ENCODE results near the gene PSMB8. TPM values are rescaled to one million over a fixed set of nuclear protein-coding genes. Genes with fewer than 3 reads are reported as not detected.

PSMB8 gene
- total RNA-seq, 2 experiments from 2014 or later = 120 to 121 TPM

- Histone ChIP-seq H3K9me3 (ENCODE audit: control insufficient read depth in 1 of 2, insufficient read depth in 1 of 2, low read length in 2 of 2) (no peaks in the 10 kb centered on the region), H3K36me3 (ENCODE audit: insufficient read depth, low read length) (peaks cover 81% of the 10 kb centered on the region), H3K27me3 (ENCODE audit: control insufficient read depth in 1 of 2, insufficient read depth in 2 of 2, low read length in 2 of 2) (no peaks in the 10 kb centered on the region), H3K4me3 (ENCODE audit: low read length) (peak overlapping the region; percentile 94), H3K4me1 (ENCODE audit: insufficient read depth, low read length) (peaks cover 78% of the 10 kb centered on the region), H3K27ac (ENCODE audit: low read depth in 1 of 2, low read length in 2 of 2) (peak overlapping the region; percentile 99 to 100)
- Mint-ChIP-seq H3K4me3 (peak overlapping the region; percentile 97), H3K4me1 (ENCODE audit: low read depth) (peaks cover 93% of the 10 kb centered on the region), H3K27ac (peak overlapping the region; percentile 99), H3K36me3 (ENCODE audit: low read depth) (peaks cover 98% of the 10 kb centered on the region), H3K27me3 (no peaks in the 10 kb centered on the region), H3K9me3 (no peaks in the 10 kb centered on the region)
- ChIA-PET POLR2A (interaction anchor here (0.7 to 11.2 kb wide), 32 partner anchors 10 to 1416 kb away, joined by 3 to 901 read pairs (median 4); partner anchors contain the start of genes BRD2, FKBPL, GPSM3 and HLA-DMA), CTCF (interaction anchor here (1.1 to 4.0 kb wide), 5 partner anchors 9 to 139 kb away, joined by 3 to 66 read pairs (median 7); partner anchors contain the start of genes HLA-DMB, PSMB9 and TAP1)
- DNase-seq (peak in 11 of 14 experiments; percentile 25 to 74 (median 43)), ATAC-seq (ENCODE audit: poor library complexity) (peak; percentile 18)
- intact Hi-C loops (cut with DNase I, micrococcal nuclease) = loop anchor here (1.0 to 10.0 kb wide), 3 partner anchors 8 to 1399 kb away; partner anchors contain the start of genes HSD17B8 (in 1 of the 2), RING1 (in 1 of the 2), RXRB (in 1 of the 2) and SLC39A7 (in 1 of the 2)
- TF ChIP-seq CTCF (IDR thresholded peaks at IDR 0.05) = no peak
Observed at GRCh38 chr6:32845384-32845884, 1.6 kb upstream of the PSMB8 start.

GRCh38 chr6:32844839-32845383, 1.1 kb upstream of the PSMB8 start:
- H3K4me1 ChIP-seq (ENCODE audit: insufficient read depth, low read length) = peaks cover 76% of the 10 kb centered on the region
- CTCF ChIA-PET = interaction anchor here (1.1 to 4.0 kb wide), 6 partner anchors 10 to 139 kb away, joined by 3 to 66 read pairs (median 6); partner anchors contain the start of genes HLA-DMB, PSMB9 and TAP1
- H3K27ac Mint-ChIP-seq = peak overlapping the region; percentile 99
- peaks cover 93% of the 10 kb centered on the region for H3K4me1 Mint-ChIP-seq (ENCODE audit: low read depth)
- DNase-seq = peak in 6 of 14 experiments; percentile 20 to 64 (median 51)
- no peaks in the 10 kb centered on the region for H3K9me3 Mint-ChIP-seq
- H3K4me3 Mint-ChIP-seq = peak overlapping the region; percentile 97
- peak overlapping the region; percentile 99 to 100 for H3K27ac ChIP-seq (ENCODE audit: low read depth in 1 of 2, low read length in 2 of 2)
- H3K36me3 Mint-ChIP-seq (ENCODE audit: low read depth) = peaks cover 98% of the 10 kb centered on the region
- TF ChIP-seq CTCF (IDR thresholded peaks at IDR 0.05) = no peak
- intact Hi-C loops (cut with DNase I, micrococcal nuclease) = loop anchor here (1.0 to 10.0 kb wide), 4 partner anchors 8 to 1400 kb away; partner anchors contain the start of genes TAP1 (in 2 of the 2), HSD17B8 (in 1 of the 2), RING1 (in 1 of the 2) and RXRB (in 1 of the 2)
- peaks cover 79% of the 10 kb centered on the region for H3K36me3 ChIP-seq (ENCODE audit: insufficient read depth, low read length)
- ATAC-seq (ENCODE audit: poor library complexity) = peak; percentile 9
- peak overlapping the region; percentile 94 for H3K4me3 ChIP-seq (ENCODE audit: low read length)
- POLR2A ChIA-PET = interaction anchor here (0.7 to 11.2 kb wide), 38 partner anchors 9 to 1415 kb away, joined by 3 to 901 read pairs (median 4); partner anchors contain the start of genes BRD2, DDX39B, FKBPL and GPSM3
- no peaks in the 10 kb centered on the region for H3K27me3 Mint-ChIP-seq
- no peaks in the 10 kb centered on the region for H3K9me3 ChIP-seq (ENCODE audit: control insufficient read depth in 1 of 2, insufficient read depth in 1 of 2, low read length in 2 of 2)
- H3K27me3 ChIP-seq (ENCODE audit: control insufficient read depth in 1 of 2, insufficient read depth in 2 of 2, low read length in 2 of 2) = no peaks in the 10 kb centered on the region

- CTCF ChIA-PET = interaction anchor here (0.6 to 6.8 kb wide), 8 partner anchors 11 to 141 kb away, joined by 4 to 288 read pairs (median 13); partner anchors contain the start of genes PSMB9 and TAP1
- Histone ChIP-seq H3K9me3 (ENCODE audit: control insufficient read depth in 1 of 2, insufficient read depth in 1 of 2, low read length in 2 of 2) (no peaks in the 10 kb centered on the region), H3K4me3 (ENCODE audit: low read length) (peak overlapping the region; percentile 94), H3K36me3 (ENCODE audit: insufficient read depth, low read length) (peaks cover 65% of the 10 kb centered on the region), H3K27me3 (ENCODE audit: control insufficient read depth in 1 of 2, insufficient read depth in 2 of 2, low read length in 2 of 2) (no peaks in the 10 kb centered on the region), H3K27ac (ENCODE audit: low read depth in 1 of 2, low read length in 2 of 2) (peak overlapping the region; percentile 99 to 100), H3K4me1 (ENCODE audit: insufficient read depth, low read length) (peaks cover 71% of the 10 kb centered on the region)
- DNase-seq (peak in 4 of 14 experiments; percentile 23 to 38 (median 33)), ATAC-seq (ENCODE audit: poor library complexity) (no peak)
- peak overlapping the region; percentile 97 for H3K4me3 Mint-ChIP-seq
- no peaks in the 10 kb centered on the region for H3K9me3 Mint-ChIP-seq
- no peaks in the 10 kb centered on the region for H3K27me3 Mint-ChIP-seq
- peaks cover 96% of the 10 kb centered on the region for H3K4me1 Mint-ChIP-seq (ENCODE audit: low read depth)
- H3K36me3 Mint-ChIP-seq (ENCODE audit: low read depth) = peaks cover 93% of the 10 kb centered on the region
- POLR2A ChIA-PET = interaction anchor here (1.0 to 11.2 kb wide), 13 partner anchors 14 to 651 kb away, joined by 3 to 901 read pairs (median 11); partner anchors contain the start of genes BRD2, GPSM3, HLA-DMA and HLA-DMB
- intact Hi-C loops (cut with DNase I, micrococcal nuclease) = loop anchor here (10.0 kb wide), 2 partner anchors 361 to 1401 kb away; partner anchors contain the start of genes HSD17B8 (in 1 of the 2), RING1 (in 1 of the 2), RXRB (in 1 of the 2) and SLC39A7 (in 1 of the 2)
- H3K27ac Mint-ChIP-seq = peak overlapping the region; percentile 99
- TF ChIP-seq CTCF (IDR thresholded peaks at IDR 0.05) = no peak
Observed at GRCh38 chr6:32843331-32843978, 392 bp downstream of the PSMB8 start.

All from CD4-positive, alpha-beta T cell (primary cell).